ENCODE data around the gene PLD3. TPM values are rescaled to one million over a fixed set of nuclear protein-coding genes. Genes with fewer than 3 reads are reported as not detected.

Gene PLD3
- total RNA-seq, 1 experiment from 2014 or later = 95.4 TPM

- CTCF ChIA-PET = interaction anchor here (0.5 kb wide), 1 partner anchor 85 kb away, joined by 6 read pairs; no protein-coding TSS in a partner anchor
- no peak overlapping the region for H3K9ac ChIP-seq (ENCODE audit: low read length)
- H3K4me2 ChIP-seq (ENCODE audit: low read length) = no peak overlapping the region
- H3K27ac ChIP-seq (ENCODE audit: low read length) = no peak overlapping the region
- no peaks in the 10 kb centered on the region for H3K4me1 ChIP-seq (ENCODE audit: insufficient read depth, low read length)
- POLR2A ChIA-PET (ENCODE audit: unreplicated experiment) = no interaction called here
- no peaks in the 10 kb centered on the region for H3K9me3 ChIP-seq (ENCODE audit: low read length)
- ATAC-seq (no peak), DNase-seq (no peak)
- H3K4me3 ChIP-seq (ENCODE audit: low read length) = no peak overlapping the region
- H4K20me1 ChIP-seq (ENCODE audit: low read length) = no peaks in the 10 kb centered on the region
- H3K36me3 ChIP-seq (ENCODE audit: low read depth, low read length) = peaks cover 3% of the 10 kb centered on the region; the same call in 1 of the 2 replicates
- TF ChIP-seq EZH2 (IDR thresholded peaks at IDR 0.05; ENCODE audit: low read length, unreplicated experiment) (no peak), EZH2phosphoT487 (IDR thresholded peaks at IDR 0.05; ENCODE audit: borderline replicate concordance, low read length) (no peak), CTCF (conservative IDR thresholded peaks at IDR 0.05; ENCODE audit: low read depth, low read length) (no peak)
- no peak overlapping the region for H2AFZ ChIP-seq (ENCODE audit: low read length)
- H3K9me2 ChIP-seq (replicated peaks; ENCODE audit: low read length) = no peaks in the 10 kb centered on the region
- intact Hi-C loops (cut with micrococcal nuclease) = no loop called here
- no TSS peak for BruUV-seq (replicated peaks)
- H3K27me3 ChIP-seq (ENCODE audit: low read length) = no peaks in the 10 kb centered on the region
- H3K79me2 ChIP-seq (ENCODE audit: low read length) = no peaks in the 10 kb centered on the region
- H3F3A ChIP-seq (ENCODE audit: low read length, unreplicated experiment) = no peaks in the 10 kb centered on the region
Observed at GRCh38 chr19:40335101-40335500, 13.4 kb upstream of the PLD3 start.

GRCh38 chr19:40335855-40336600 is 12.5 kb upstream of the PLD3 start:
- Histone ChIP-seq H3K27ac (ENCODE audit: low read length) (no peak overlapping the region), H3K9me2 (replicated peaks; ENCODE audit: low read length) (no peaks in the 10 kb centered on the region), H3K27me3 (ENCODE audit: low read length) (no peaks in the 10 kb centered on the region), H2AFZ (ENCODE audit: low read length) (no peak overlapping the region), H3K9ac (ENCODE audit: low read length) (no peak overlapping the region), H3K36me3 (ENCODE audit: low read depth, low read length) (peaks cover 3% of the 10 kb centered on the region; the same call in 1 of the 2 replicates), H3K79me2 (ENCODE audit: low read length) (no peaks in the 10 kb centered on the region), H4K20me1 (ENCODE audit: low read length) (no peaks in the 10 kb centered on the region), H3K4me1 (ENCODE audit: insufficient read depth, low read length) (no peaks in the 10 kb centered on the region), H3K4me3 (ENCODE audit: low read length) (no peak overlapping the region), H3F3A (ENCODE audit: low read length, unreplicated experiment) (no peaks in the 10 kb centered on the region), H3K4me2 (ENCODE audit: low read length) (no peak overlapping the region), H3K9me3 (ENCODE audit: low read length) (no peaks in the 10 kb centered on the region)
- ChIA-PET POLR2A (ENCODE audit: unreplicated experiment) (no interaction called here), CTCF (no interaction called here)
- intact Hi-C loops (cut with micrococcal nuclease) = no loop called here
- no peak for ATAC-seq
- no peak for DNase-seq
- TF ChIP-seq EZH2 (IDR thresholded peaks at IDR 0.05; ENCODE audit: low read length, unreplicated experiment) (no peak), CTCF (conservative IDR thresholded peaks at IDR 0.05; ENCODE audit: low read depth, low read length) (no peak), EZH2phosphoT487 (IDR thresholded peaks at IDR 0.05; ENCODE audit: borderline replicate concordance, low read length) (no peak)
- BruUV-seq (replicated peaks) = no TSS peak

GRCh38 chr19:40336601-40336900 is 11.9 kb upstream of the PLD3 start:
- CTCF ChIA-PET = no interaction called here
- H3K9me2 ChIP-seq (replicated peaks; ENCODE audit: low read length) = no peaks in the 10 kb centered on the region
- TF ChIP-seq CTCF (conservative IDR thresholded peaks at IDR 0.05; ENCODE audit: low read depth, low read length) = no peak
- TF ChIP-seq EZH2 (IDR thresholded peaks at IDR 0.05; ENCODE audit: low read length, unreplicated experiment) = no peak
- no peak for TF ChIP-seq EZH2phosphoT487 (IDR thresholded peaks at IDR 0.05; ENCODE audit: borderline replicate concordance, low read length)
- peaks cover 3% of the 10 kb centered on the region; the same call in 1 of the 2 replicates for H3K36me3 ChIP-seq (ENCODE audit: low read depth, low read length)
- no peaks in the 10 kb centered on the region for H3K27me3 ChIP-seq (ENCODE audit: low read length)
- no peaks in the 10 kb centered on the region for H3K9me3 ChIP-seq (ENCODE audit: low read length)
- intact Hi-C loops (cut with micrococcal nuclease) = no loop called here
- H3K27ac ChIP-seq (ENCODE audit: low read length) = no peak overlapping the region
- H4K20me1 ChIP-seq (ENCODE audit: low read length) = no peaks in the 10 kb centered on the region
- H3K79me2 ChIP-seq (ENCODE audit: low read length) = no peaks in the 10 kb centered on the region
- H3K4me3 ChIP-seq (ENCODE audit: low read length) = no peak overlapping the region
- H3K4me2 ChIP-seq (ENCODE audit: low read length) = no peak overlapping the region
- no peaks in the 10 kb centered on the region for H3K4me1 ChIP-seq (ENCODE audit: insufficient read depth, low read length)
- H2AFZ ChIP-seq (ENCODE audit: low read length) = no peak overlapping the region
- no peak overlapping the region for H3K9ac ChIP-seq (ENCODE audit: low read length)
- ATAC-seq (no peak), DNase-seq (no peak)
- no TSS peak for BruUV-seq (replicated peaks)
- POLR2A ChIA-PET (ENCODE audit: unreplicated experiment) = no interaction called here
- no peaks in the 10 kb centered on the region for H3F3A ChIP-seq (ENCODE audit: low read length, unreplicated experiment)
